ENCODE data around the gene KIF1C. TPM values are rescaled to one million over a fixed set of nuclear protein-coding genes. Genes with fewer than 3 reads are reported as not detected.

The KIF1C gene
- total RNA-seq, 1 experiment from 2014 or later = 130 TPM

- Mint-ChIP-seq H3K4me3 (no peak overlapping the region), H3K36me3 (peaks cover 51% of the 10 kb centered on the region), H3K9me3 (no peaks in the 10 kb centered on the region), H3K27me3 (ENCODE audit: low read depth) (no peaks in the 10 kb centered on the region), H3K27ac (no peak overlapping the region), H3K4me1 (peaks cover 13% of the 10 kb centered on the region)
- no peak for DNase-seq (ENCODE audit: low spot score)
- CTCF ChIA-PET = no interaction called here
- no peak for ATAC-seq
- POLR2A ChIA-PET = no interaction called here
- no peak for TF ChIP-seq NFYB (CRISPR knock-in tag; conservative IDR thresholded peaks at IDR 0.05; ENCODE audit: low read depth)
- TF ChIP-seq ATF1 (CRISPR knock-in tag; IDR thresholded peaks at IDR 0.05) = no peak
- TF ChIP-seq TP53 (CRISPR knock-in tag; IDR thresholded peaks at IDR 0.05) = no peak
- TF ChIP-seq ZNF396 (CRISPR knock-in tag; IDR thresholded peaks at IDR 0.05; ENCODE audit: borderline replicate concordance) = no peak
- no peak for TF ChIP-seq ESRRA (CRISPR knock-in tag; IDR thresholded peaks at IDR 0.05; ENCODE audit: borderline replicate concordance)
- no peak for TF ChIP-seq KAT7 (CRISPR knock-in tag; IDR thresholded peaks at IDR 0.05; ENCODE audit: borderline replicate concordance)
- no peak for TF ChIP-seq ZNF423 (CRISPR knock-in tag; IDR thresholded peaks at IDR 0.05)
- no peak for TF ChIP-seq ZNF219 (CRISPR knock-in tag; IDR thresholded peaks at IDR 0.05; ENCODE audit: borderline replicate concordance)
- no peak for TF ChIP-seq SMAD3 (CRISPR knock-in tag; IDR thresholded peaks at IDR 0.05; ENCODE audit: borderline replicate concordance)
- no peak for TF ChIP-seq ZNF532 (CRISPR knock-in tag; IDR thresholded peaks at IDR 0.05; ENCODE audit: borderline replicate concordance)
- TF ChIP-seq IRF1 (CRISPR knock-in tag; IDR thresholded peaks at IDR 0.05) = no peak
- TF ChIP-seq, protein P1, sequence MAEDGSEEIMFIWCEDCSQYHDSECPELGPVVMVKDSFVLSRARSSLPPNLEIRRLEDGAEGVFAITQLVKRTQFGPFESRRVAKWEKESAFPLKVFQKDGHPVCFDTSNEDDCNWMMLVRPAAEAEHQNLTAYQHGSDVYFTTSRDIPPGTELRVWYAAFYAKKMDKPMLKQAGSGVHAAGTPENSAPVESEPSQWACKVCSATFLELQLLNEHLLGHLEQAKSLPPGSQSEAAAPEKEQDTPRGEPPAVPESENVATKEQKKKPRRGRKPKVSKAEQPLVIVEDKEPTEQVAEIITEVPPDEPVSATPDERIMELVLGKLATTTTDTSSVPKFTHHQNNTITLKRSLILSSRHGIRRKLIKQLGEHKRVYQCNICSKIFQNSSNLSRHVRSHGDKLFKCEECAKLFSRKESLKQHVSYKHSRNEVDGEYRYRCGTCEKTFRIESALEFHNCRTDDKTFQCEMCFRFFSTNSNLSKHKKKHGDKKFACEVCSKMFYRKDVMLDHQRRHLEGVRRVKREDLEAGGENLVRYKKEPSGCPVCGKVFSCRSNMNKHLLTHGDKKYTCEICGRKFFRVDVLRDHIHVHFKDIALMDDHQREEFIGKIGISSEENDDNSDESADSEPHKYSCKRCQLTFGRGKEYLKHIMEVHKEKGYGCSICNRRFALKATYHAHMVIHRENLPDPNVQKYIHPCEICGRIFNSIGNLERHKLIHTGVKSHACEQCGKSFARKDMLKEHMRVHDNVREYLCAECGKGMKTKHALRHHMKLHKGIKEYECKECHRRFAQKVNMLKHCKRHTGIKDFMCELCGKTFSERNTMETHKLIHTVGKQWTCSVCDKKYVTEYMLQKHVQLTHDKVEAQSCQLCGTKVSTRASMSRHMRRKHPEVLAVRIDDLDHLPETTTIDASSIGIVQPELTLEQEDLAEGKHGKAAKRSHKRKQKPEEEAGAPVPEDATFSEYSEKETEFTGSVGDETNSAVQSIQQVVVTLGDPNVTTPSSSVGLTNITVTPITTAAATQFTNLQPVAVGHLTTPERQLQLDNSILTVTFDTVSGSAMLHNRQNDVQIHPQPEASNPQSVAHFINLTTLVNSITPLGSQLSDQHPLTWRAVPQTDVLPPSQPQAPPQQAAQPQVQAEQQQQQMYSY (CRISPR knock-in tag; IDR thresholded peaks at IDR 0.05) = no peak
- no peak for TF ChIP-seq FOXP1 (CRISPR knock-in tag; IDR thresholded peaks at IDR 0.05; ENCODE audit: borderline replicate concordance)
- no peak for TF ChIP-seq PRRX2 (CRISPR knock-in tag; IDR thresholded peaks at IDR 0.05)
These were observed 4.5 kb downstream of the KIF1C start for GRCh38 chr17:5002121-5002788.

DNA sequence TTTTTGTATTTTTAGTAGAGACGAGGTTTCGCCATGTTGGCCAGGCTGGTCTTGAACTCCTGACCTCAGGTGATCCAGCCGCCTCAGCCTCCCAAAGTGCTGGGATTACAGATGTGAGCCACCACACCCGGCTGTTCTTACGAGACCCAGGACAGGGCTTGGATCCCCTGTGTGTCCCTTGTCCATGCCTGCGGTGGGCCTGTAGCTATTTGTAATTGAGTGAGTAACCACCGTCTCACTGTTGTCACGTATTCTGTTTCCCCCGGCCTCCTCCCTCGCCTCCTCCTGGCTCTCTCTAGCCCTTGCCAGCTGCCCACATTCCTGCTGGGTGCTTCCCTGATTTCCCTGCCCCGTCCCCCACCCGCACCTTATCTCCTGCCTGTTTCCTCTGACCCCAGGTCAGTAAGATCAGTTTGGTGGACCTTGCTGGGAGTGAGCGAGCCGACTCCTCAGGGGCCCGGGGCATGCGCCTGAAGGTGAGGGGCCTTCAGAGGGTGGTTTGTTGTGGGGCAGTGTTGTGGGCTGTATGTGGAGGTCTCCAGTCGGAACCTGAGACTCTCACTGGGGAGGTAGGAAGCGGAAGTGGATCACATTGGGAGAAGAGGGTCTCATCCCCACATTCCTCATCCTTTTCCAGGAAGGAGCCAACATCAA lies 5.6 kb downstream of the KIF1C start:
- POLR2A ChIA-PET = no interaction called here
- H3K9me3 Mint-ChIP-seq = no peaks in the 10 kb centered on the region
- ATAC-seq = no peak
- no peak for TF ChIP-seq ARID4B (CRISPR knock-in tag; IDR thresholded peaks at IDR 0.05; ENCODE audit: borderline replicate concordance)
- no peak for TF ChIP-seq NR3C1 (CRISPR knock-in tag; conservative IDR thresholded peaks at IDR 0.05; ENCODE audit: low read depth)
- no peak for TF ChIP-seq ZSCAN18 (CRISPR knock-in tag; IDR thresholded peaks at IDR 0.05)

More for the DNA sequence above, 5.6 kb downstream of the KIF1C start:
- no peak overlapping the region for H3K27ac Mint-ChIP-seq
- no peaks in the 10 kb centered on the region for H3K27me3 Mint-ChIP-seq (ENCODE audit: low read depth)
- CTCF ChIA-PET = no interaction called here
- H3K4me3 Mint-ChIP-seq = no peak overlapping the region
- peaks cover 13% of the 10 kb centered on the region for H3K4me1 Mint-ChIP-seq
- H3K36me3 Mint-ChIP-seq = peaks cover 60% of the 10 kb centered on the region
- DNase-seq (ENCODE audit: low spot score) = no peak

Data from WTC11 (cell line).